ENCODE measurements around the gene ADAMTSL2. TPM values are rescaled to one million over a fixed set of nuclear protein-coding genes. Genes with fewer than 3 reads are reported as not detected.
A peak's percentile ranks its signal among the peaks of the same experiment; 100 is the strongest.

The ADAMTSL2 gene
- total RNA-seq, 1 donor from 2014 or later = 0.88 TPM

GRCh38 chr9:133608382-133608781, 73.9 kb downstream of the ADAMTSL2 start:
- no peak for ATAC-seq

GRCh38 chr9:133608889-133609288, 74.4 kb downstream of the ADAMTSL2 start:
- no peak for ATAC-seq

- peak; percentile 40 for ATAC-seq
Measured at GRCh38 chr9:133609311-133610098, 75.0 kb downstream of the ADAMTSL2 start, which contains the start of gene FAM163B. Gene FAM163B, minus strand, starts transcription at chr9:133609389. Its CDS starts 29,166 bp downstream, at chr9:133580223.

GRCh38 chr9:133610845-133611244, 76.3 kb downstream of the ADAMTSL2 start:
- ATAC-seq = no peak

GRCh38 chr9:133612051-133612450, 77.5 kb downstream of the ADAMTSL2 start:
- no peak for ATAC-seq

GRCh38 chr9:133612816-133613215, 78.3 kb downstream of the ADAMTSL2 start:
- no peak for ATAC-seq

- ATAC-seq = no peak
Measured at GRCh38 chr9:133613432-133613831, 78.9 kb downstream of the ADAMTSL2 start.

- no peak for ATAC-seq
Measured at GRCh38 chr9:133614056-133614455, 79.6 kb downstream of the ADAMTSL2 start.

GRCh38 chr9:133614678-133615077, 80.2 kb downstream of the ADAMTSL2 start:
- ATAC-seq = no peak

- no peak for ATAC-seq
Measured at GRCh38 chr9:133615186-133615585, 80.7 kb downstream of the ADAMTSL2 start.

GRCh38 chr9:133615606-133616188, 81.2 kb downstream of the ADAMTSL2 start:
- no peak for ATAC-seq

GRCh38 chr9:133616643-133617405, 82.3 kb downstream of the ADAMTSL2 start:
- ATAC-seq = no peak

GRCh38 chr9:133618726-133619125, 84.2 kb downstream of the ADAMTSL2 start:
- no peak for ATAC-seq

- ATAC-seq = no peak
Measured at GRCh38 chr9:133619791-133620190, 85.3 kb downstream of the ADAMTSL2 start.

GRCh38 chr9:133621725-133622267, 87.3 kb downstream of the ADAMTSL2 start:
- ATAC-seq = no peak

- no peak for ATAC-seq
Measured at GRCh38 chr9:133622555-133622954, 88.1 kb downstream of the ADAMTSL2 start.

Other genes with a start within 250 kb of the ADAMTSL2 start
- gene SURF6, start 198.5 kb upstream of the ADAMTSL2 start, total RNA-seq = 9.9 TPM
- gene MED22, start 186.6 kb upstream of the ADAMTSL2 start, total RNA-seq = 10.8 TPM
- gene RPL7A, start 186.5 kb upstream of the ADAMTSL2 start, total RNA-seq = 2,377 TPM
- gene SURF1, start 178.2 kb upstream of the ADAMTSL2 start, total RNA-seq = 25.4 TPM
- 25.6 TPM for gene SURF2, start 178.2 kb upstream of the ADAMTSL2 start, total RNA-seq
- gene SURF4, start 158.6 kb upstream of the ADAMTSL2 start, total RNA-seq = 87.2 TPM
- gene STKLD1, start 158.3 kb upstream of the ADAMTSL2 start, total RNA-seq = 0.40 TPM
- gene REXO4, start 116.7 kb upstream of the ADAMTSL2 start, total RNA-seq = 13.7 TPM
- gene ADAMTS13, start 112.3 kb upstream of the ADAMTSL2 start, total RNA-seq = 0.92 TPM
- gene CACFD1, start 74.7 kb upstream of the ADAMTSL2 start, total RNA-seq = 7.4 TPM
- gene SLC2A6, start 55.6 kb upstream of the ADAMTSL2 start, total RNA-seq = 0.80 TPM
- gene MYMK, start 9.7 kb upstream of the ADAMTSL2 start, total RNA-seq = not detected
- not detected for gene FAM163B, start 74.7 kb downstream of the ADAMTSL2 start, total RNA-seq
- not detected for gene DBH, start 101.7 kb downstream of the ADAMTSL2 start, total RNA-seq
- gene SARDH, start 203.6 kb downstream of the ADAMTSL2 start, total RNA-seq = 0.12 TPM

All from esophagus mucosa (tissue), 1 donor.